HG02852 (cell line): Measurements from ENCODE around the gene SAMD10.

Experiments used
- ATAC-seq: cut with Tn5 transposase; IDR thresholded peaks from one replicate; pipeline ENCODE4 v1.9.1; 2021; ENCODE audit warnings: mild to moderate bottlenecking, moderate library complexity; ENCODE audit not compliant: unreplicated experiment

The SAMD10 gene

GRCh38 chr20:63957690-63958441 is 21.6 kb downstream of the SAMD10 start:
- ATAC-seq, result no peak

DNA sequence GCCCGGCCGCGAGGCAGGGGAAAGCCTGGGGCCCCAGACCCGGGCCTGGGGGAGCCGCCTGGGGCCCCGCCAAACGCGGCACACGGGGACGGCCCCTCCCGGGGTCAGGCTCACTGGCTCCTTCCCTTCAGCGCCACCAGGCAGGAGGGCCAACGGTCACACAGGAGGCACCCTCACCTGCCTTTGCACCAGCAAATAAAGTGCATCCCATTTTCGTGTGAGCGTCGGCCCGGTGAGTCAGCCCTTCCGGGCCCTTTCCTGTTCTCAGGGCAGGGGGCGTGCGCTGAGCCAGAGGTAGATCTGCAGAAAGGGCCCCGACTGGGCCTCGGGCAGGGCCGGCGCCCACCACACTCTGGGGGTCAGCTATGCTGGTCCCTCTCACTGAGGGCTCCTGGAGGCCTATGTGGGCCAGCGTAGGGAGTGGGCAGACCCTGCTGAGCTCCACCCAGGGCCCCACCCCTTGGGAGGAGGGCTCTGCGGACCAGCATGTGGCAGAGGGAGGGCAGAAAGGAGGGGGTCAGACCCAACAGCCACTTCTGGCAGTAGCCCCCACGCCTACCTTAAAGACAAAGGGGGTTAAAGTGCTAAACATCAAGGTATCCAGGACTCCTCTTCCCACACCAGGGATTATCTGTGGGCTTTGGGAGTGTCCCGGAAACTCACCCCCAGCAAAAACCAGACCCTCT is 22.3 kb downstream of the SAMD10 start:
- ATAC-seq, result peak; percentile 19

- peak; percentile 13 for ATAC-seq
Measured at GRCh38 chr20:63956664-63957003, 22.8 kb downstream of the SAMD10 start.

DNA sequence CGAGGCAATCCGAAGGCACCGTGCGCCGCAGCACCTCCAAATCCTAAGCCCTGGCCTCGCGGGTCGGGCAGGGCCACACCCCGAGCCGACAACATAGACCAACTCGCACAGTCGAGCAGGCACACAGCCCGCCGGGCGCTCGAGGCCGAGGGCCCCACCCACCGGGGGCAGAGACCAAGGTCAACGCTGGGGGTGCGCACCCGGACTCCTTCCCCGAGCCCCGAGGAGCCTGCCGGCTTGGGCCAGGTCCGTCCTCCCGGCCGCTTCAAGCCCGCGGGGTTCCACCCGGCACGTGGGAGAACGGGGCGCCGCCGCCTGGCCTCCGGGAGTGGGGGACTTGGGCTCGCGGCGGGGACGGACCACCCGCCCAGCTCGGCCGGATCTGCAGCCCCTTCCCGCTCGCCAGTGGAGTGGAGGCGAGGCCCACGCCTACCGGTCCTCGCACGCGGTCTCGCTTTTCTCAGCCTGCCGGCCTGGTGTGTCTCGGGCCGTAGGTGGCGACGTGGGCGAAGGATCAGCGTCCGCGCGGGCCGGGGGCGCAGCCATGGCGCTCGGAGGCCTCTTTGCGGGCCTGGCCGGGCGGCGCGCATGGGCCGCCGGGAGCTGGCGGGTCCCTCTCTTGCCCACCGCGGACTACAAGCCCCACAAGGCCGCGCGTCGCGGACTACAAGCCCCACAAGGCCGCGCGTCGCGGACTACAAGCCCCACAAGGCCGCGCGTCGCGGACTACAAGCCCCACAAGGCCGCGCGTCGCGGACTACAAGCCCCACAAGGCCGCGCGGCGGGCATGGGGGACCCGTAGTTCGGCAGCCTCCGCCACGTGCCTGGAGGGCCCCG is 23.4 kb downstream of the SAMD10 start, which contains the start of gene UCKL1:
UCKL1 (minus strand) TSS at position 590 of the 837 bp plus-strand sequence; CDS start at position 546, 44 bp downstream.
- peak; percentile 74 for ATAC-seq

GRCh38 chr20:63955281-63955826 is 24.1 kb downstream of the SAMD10 start:
- ATAC-seq, result no peak

GRCh38 chr20:63953764-63954429 is 25.5 kb downstream of the SAMD10 start:
- no peak for ATAC-seq

DNA sequence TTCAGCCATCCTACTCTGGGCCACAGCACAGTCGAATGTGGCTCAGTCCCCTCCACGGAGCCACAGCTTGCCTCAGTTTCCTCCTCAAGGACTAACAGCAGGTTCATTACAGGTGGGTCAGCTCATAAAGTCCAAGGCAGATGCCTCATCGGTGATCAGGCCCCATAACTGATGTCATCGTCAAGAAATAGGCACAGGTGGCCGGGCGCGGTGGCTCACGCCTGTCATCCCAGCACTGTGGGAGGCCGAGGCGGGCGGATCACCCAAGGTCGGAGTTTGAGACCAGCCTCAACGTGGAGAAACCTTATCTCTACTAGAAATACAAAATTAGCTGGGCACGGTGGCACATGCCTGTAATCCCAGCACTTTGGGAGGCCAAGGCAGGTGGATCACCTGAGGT is 26.7 kb downstream of the SAMD10 start:
- no peak for ATAC-seq

GRCh38 chr20:63952210-63952535 is 27.3 kb downstream of the SAMD10 start:
- ATAC-seq, result no peak

DNA sequence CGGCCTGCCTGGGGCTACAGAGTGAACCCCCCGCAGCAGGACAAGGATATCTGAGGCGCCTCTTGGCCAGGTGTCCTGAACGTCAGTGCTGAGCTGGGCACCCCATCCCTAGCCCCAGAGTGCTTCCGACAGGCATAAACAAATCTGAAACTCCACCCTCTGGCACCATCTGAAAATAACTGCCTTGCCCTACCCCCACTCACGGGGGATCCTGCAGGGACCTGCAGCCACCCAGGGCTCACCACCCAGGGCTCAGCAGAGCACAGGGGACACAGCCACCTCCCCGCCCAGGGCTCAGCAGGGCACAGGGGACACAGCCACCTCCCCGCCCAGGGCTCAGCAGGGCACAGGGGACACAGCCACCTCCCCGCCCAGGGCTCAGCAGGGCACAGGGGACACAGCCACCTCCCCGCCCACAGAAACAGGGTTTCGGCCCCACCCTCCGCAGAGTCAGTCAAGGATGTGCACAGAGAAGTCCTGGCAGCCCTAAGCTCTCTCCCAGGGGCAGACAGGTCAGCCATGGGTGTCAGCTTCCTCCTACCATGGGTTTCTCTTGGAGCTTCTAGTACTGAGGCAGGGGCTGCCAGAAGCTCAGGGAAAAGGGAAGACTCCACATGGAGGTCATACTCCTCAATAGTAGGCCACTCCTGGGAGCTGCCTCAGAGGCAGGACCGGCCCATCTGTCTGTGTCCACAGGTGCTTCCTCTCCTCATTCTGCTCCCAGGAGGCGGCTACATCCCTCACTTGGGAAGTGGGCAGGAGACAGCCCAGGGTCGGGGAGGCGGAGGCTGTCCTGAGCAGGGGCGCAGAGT is 27.8 kb downstream of the SAMD10 start:
- no peak for ATAC-seq

- no peak for ATAC-seq
Measured at GRCh38 chr20:63950701-63951397, 28.6 kb downstream of the SAMD10 start.

DNA sequence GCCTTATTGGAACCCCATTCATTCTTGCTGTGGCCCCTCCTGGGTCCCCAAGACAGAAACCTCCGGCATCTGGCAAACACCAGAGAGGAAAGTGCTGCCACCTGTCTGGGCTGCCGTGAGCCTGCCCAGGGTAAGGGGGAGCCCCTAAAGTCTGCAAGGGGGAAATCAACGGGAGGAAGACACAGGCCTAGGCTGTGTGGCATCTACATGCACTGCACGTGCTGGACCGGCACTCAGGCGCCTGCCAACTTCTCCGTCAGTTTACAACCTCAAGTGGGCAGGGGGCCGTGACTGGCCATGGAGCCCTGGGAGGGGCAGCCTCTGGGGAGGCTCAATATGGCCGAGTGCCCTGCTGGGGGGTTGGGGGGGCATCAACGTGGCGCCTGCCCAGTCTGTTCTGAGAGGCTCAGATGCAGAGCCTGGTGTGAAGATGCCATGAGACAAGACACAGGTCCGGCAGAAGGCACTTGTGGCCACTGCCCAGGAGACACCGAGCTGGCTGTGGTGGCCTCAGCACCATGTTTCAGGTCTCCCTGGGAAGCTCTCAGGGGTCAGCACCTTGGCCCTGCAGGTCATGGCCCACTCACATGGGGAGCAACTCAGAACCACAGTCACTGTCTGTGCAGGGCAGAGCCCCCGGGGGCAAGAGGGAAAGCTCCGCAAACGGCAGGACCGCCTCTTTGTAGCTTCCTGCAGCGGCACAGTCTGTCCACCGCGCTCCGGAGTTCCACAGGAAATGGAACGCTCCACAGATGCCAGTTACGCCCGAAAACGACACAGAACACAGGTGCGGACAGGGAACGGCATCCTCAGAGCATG is 31.6 kb downstream of the SAMD10 start:
- ATAC-seq, result no peak

DNA sequence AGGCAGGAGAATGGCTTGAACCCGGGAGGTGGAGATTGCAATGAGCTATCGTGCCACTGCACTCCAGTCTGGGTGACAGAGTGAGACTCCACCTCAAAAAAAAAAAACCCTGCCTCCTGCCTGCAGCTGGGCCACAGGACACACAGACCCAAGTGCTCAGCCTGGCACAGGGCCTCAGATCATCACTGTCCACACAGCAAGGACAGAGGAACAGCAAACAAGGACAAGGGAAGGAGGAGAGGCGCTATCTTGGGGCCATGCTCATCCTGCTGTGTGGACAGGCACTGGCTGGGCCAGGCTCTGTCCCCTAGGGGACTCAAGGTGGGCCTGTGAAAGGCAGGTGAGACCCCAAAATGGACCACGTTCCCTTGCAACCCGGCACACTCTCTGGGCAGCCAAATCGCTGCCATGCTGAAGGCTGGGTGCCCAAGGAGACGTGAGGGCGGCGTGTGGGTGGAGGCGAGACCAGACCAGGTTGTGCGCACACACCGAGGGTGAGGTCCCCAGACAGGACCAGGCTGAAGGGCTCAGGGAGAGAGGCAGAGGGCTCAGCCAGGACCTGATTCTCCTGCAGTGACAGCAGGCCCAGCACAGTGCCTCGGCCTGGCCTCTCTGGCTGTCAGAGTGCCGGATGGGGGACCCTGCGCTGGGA is 32.3 kb downstream of the SAMD10 start:
- ATAC-seq, result no peak

DNA sequence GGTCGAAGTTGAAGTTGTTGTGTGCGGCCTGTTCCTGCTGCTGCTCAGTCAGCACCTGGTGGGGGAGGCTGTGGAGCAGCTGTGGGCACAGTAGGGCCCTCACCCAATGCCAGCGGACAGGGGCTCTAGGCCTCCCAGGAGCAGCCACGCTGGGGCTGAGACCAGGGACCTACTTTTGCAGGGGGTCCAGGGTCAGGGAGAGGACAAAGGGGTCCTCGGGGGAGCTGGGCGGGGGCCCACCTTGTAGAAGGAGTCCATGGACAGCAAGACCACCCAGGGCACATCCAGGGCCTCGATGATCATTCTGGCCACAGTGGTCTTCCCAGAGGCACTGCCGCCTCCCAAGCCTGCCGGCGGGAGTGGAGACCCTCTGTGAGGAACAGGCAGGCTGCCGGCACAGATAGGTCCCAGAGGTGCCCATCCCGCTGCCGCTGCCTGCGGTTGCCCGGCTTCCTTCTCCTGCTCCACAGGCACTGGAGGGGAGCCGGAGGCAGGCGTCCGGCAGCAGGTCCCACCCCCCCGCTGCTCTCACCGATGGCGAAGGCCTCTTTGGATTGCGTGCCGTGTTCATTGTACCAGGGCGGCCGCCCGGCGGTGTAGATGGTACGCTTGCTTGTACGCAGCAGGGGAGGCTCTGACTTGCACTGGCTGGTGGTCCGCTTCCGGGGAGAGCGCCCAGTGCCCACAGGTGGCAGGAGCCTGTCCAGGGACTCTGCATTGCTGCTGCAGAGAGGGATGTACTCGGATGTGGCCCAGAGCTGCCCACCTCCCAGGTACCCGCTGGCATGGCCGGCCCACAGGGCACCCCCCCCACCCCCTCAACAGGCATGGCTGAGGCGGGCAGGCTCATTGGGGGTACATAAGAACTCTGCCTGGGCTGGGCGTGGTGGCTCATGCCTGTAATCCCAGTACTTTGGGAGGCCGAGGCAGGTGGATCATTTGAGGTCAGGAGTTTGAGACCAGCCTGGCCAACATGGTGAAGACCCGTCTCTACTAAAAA is 33.2 kb downstream of the SAMD10 start:
- no peak for ATAC-seq

DNA sequence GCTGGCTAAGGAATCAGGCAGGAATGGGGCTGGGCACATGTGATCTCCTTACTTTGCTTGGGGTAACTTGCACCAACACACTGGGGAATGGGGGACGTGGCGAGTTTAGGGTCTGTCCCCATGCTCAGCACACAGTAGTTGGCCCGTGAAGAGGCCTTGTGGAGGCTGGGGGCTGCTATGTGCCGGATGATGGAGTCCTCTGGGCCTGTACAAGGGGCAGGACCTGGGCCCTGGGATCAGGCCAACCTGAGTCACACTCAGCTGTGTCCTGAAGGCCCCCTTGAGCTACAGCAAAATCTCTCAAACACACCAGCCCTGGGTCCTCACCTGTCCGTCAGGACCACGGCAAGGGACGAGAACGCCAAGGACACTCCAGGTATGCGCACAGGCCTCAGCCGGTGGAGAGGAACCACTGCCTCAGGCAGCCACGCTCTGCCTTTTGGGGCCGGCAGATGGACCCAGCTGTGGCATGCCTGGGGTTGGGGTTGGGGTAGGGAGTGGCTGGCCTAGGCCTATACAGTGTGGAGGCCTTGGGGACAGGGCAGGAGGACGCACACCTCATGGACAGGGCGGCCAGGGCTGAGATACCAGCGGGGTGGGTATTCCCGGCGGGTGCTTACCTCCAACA is 34.3 kb downstream of the SAMD10 start:
- no peak for ATAC-seq

DNA sequence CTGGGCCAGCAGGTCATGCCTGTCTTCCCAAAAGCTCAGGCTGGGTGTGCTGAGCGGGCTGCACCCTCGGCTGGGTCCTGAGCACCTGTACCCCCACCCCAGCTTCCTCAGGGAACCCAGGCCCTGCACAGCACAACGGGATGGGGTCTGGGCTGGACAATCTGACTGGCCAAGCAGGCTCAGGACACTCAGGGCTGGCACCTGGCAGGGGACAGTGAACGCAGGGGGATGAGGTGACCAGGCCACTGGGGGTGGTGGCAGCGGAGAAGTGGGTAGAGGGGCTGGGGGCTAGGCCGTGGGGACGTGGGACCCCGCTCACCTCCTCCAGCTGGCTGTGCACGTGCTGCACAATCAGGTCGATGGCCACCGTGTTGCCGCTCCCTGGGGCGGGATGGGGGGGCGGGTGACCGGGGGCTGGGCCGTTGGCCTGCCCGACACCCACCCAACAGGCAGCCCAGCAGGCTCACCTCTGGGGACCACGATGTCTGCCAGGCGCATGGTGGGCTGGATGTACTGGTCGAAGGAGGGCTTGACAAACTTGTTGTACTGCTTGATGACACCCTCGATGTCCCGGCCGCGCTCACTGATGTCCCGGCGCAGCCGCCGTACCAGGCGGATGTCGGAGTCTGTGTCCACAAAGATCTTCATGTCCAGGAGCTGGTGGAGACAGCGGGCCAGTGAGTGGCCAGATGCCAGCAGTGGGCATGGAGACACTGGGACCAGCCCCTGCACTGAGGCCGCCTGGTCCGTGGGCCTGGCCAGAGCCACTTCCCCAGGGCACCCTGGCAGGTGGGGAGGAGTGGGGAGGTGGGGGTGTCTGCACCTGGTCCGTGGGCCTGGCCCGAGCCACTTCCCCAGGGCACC is 35.1 kb downstream of the SAMD10 start:
- ATAC-seq, result no peak

DNA sequence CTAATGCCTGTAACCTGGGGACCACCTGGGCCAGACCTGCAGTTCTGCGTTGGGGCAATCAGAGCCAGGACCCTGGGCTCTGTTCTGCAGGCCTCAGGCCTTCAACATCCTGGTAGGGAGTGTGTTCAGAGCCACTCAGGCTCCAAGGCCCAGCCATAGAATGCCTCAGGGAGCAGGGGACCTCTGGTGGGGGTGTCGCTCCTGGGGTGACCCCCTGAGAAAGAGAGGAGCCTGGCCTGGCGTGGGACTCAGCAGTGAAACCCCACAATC is 35.7 kb downstream of the SAMD10 start:
- no peak for ATAC-seq
